ENCODE data around the gene NKX3-2. TPM values are rescaled to one million over a fixed set of nuclear protein-coding genes. Genes with fewer than 3 reads are reported as not detected.
A peak's percentile ranks its signal among the peaks of the same experiment; 100 is the strongest.

Gene NKX3-2
- total RNA-seq, 1 donor from 2014 or later = not detected

DNA sequence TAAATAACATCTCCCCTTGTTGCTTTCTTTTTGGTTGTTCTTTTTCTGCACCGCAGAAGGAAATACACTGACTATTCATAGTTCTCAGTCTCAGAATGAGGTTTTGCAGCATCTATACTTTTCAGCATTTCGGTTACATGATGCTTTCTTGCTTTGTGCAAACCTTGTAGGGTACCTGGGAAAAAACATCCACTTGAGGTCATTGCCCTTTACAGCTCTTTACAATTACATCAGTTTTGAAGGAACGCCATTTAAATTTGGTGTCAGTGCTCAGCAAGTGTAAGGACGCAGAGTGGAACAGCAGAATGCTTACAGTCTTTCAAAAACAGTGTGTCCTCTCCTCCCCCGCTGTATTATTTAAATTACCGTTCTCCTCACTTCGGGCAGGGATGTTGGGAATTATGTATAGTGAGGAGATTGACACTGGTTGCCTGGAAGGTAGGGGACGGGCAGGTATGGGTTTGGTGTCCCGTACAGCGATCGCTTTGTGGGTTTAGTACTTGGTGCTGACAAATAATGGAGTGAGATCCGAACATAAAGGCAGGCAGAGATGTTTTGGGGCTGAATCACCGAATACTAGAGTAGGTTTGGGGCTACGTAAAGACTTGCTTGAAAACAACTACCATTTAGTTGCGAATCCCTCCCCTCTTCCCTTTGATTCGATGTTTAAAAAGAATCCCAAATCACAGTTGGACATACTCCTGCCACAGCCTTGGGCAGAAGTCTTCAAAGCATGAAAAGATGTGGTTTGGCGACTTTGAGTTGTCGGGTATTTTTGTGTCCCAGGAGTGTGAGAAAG lies 2.0 kb upstream of the NKX3-2 start:
- peak; percentile 76 for TF ChIP-seq EZH2 (IDR thresholded peaks at IDR 0.05)
- TF ChIP-seq EZH2phosphoT487 (IDR thresholded peaks at IDR 0.05) = no peak
- no peak for TF ChIP-seq CTCF (IDR thresholded peaks at IDR 0.05)
- no peaks in the 10 kb centered on the region for H3K4me1 ChIP-seq
- H3K9me3 ChIP-seq (ENCODE audit: low read depth) = no peaks in the 10 kb centered on the region
- peak overlapping the region; percentile 99 for H2AFZ ChIP-seq (replicated peaks)
- peak overlapping the region; percentile 68 for H3K4me3 ChIP-seq
- peaks cover 48% of the 10 kb centered on the region for H4K20me1 ChIP-seq (ENCODE audit: low read depth)
- no peak for DNase-seq (ENCODE audit: low spot score)
- Mint-ChIP-seq H3K27me3 (ENCODE audit: insufficient read depth, low read depth) (peaks cover 48% of the 10 kb centered on the region), H3K27ac (peak overlapping the region; percentile 59), H3K9me3 (peaks cover 5% of the 10 kb centered on the region), H3K4me1 (peaks cover 31% of the 10 kb centered on the region), H3K36me3 (peaks cover 1% of the 10 kb centered on the region), H3K4me3 (peak overlapping the region; percentile 88)
- H3K27ac ChIP-seq = no peak overlapping the region
- no peak overlapping the region for H3K9ac ChIP-seq
- peak overlapping the region; percentile 88 for H3K4me2 ChIP-seq
- H3K36me3 ChIP-seq = no peaks in the 10 kb centered on the region
- H3F3A ChIP-seq (ENCODE audit: low read depth) = peaks cover 39% of the 10 kb centered on the region
- H3K79me2 ChIP-seq (ENCODE audit: low read depth) = no peaks in the 10 kb centered on the region
- peaks cover 99% of the 10 kb centered on the region for H3K27me3 ChIP-seq

GRCh38 chr4:13545394-13545808 lies 1.1 kb upstream of the NKX3-2 start:
- Mint-ChIP-seq H3K4me1 (peaks cover 34% of the 10 kb centered on the region), H3K9me3 (peaks cover 5% of the 10 kb centered on the region), H3K27me3 (ENCODE audit: insufficient read depth, low read depth) (peaks cover 57% of the 10 kb centered on the region), H3K4me3 (peak overlapping the region; percentile 96), H3K27ac (no peak overlapping the region), H3K36me3 (peaks cover 5% of the 10 kb centered on the region)
- peaks cover 100% of the 10 kb centered on the region for H3K27me3 ChIP-seq
- no peaks in the 10 kb centered on the region for H3K79me2 ChIP-seq (ENCODE audit: low read depth)
- peaks cover 39% of the 10 kb centered on the region for H3F3A ChIP-seq (ENCODE audit: low read depth)
- H3K27ac ChIP-seq = no peak overlapping the region
- H3K4me1 ChIP-seq = no peaks in the 10 kb centered on the region
- TF ChIP-seq CTCF (IDR thresholded peaks at IDR 0.05) = no peak
- no peak for TF ChIP-seq EZH2phosphoT487 (IDR thresholded peaks at IDR 0.05)
- no peak for TF ChIP-seq EZH2 (IDR thresholded peaks at IDR 0.05)
- H3K36me3 ChIP-seq = no peaks in the 10 kb centered on the region
- no peaks in the 10 kb centered on the region for H3K9me3 ChIP-seq (ENCODE audit: low read depth)
- H4K20me1 ChIP-seq (ENCODE audit: low read depth) = peaks cover 57% of the 10 kb centered on the region
- DNase-seq (ENCODE audit: low spot score) = no peak
- H3K4me3 ChIP-seq = peak overlapping the region; percentile 67
- H2AFZ ChIP-seq (replicated peaks) = no peak overlapping the region
- no peak overlapping the region for H3K9ac ChIP-seq
- H3K4me2 ChIP-seq = peak overlapping the region; percentile 91

DNA sequence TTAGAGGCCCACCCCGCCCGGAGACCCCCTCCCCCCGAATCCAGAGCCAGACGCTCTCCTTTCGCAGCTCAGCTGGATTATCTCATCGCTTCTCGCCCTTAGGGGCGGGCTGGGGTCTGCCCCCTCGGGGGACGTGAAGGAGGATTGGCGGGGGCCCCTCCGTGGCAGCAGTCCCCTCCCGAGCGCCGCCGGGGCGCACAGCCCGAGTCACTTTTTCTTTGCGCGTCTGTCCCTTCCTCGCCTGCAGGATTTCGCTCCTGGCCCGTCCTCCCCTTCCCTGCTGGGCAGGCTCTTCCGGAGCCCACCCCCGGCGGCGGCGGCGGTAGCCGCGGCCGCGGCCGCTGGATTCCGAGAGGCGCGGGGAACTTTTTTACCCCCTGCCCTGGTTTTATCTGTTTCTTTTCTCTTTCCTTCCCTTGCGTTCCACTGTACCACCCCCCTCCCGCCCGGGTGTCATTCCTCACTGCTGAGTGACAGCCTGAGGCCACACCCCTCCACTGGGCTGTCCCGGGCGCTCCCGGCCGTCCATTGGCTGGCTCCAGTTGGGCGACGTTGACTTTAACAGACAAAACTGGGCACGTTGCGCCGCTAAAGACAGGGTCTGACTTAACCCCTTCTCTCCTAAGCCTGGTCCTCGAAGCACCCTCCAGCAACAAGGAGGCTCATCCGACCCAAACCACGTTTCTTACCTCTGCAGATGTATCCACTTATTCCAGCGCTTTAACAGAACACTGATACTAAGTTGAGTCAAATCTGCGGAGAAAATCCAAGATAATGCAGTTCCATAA lies 492 bp upstream of the NKX3-2 start:
- no peaks in the 10 kb centered on the region for H3K4me1 ChIP-seq
- H3K9me3 Mint-ChIP-seq = peaks cover 5% of the 10 kb centered on the region
- H2AFZ ChIP-seq (replicated peaks) = peak overlapping the region; percentile 78
- peak; percentile 93 for DNase-seq (ENCODE audit: low spot score)
- peak overlapping the region; percentile 91 for H3K4me2 ChIP-seq
- H3K4me1 Mint-ChIP-seq = peaks cover 36% of the 10 kb centered on the region
- H3K27ac Mint-ChIP-seq = peak overlapping the region; percentile 82
- H3K27ac ChIP-seq = no peak overlapping the region
- no peaks in the 10 kb centered on the region for H3K36me3 ChIP-seq
- H4K20me1 ChIP-seq (ENCODE audit: low read depth) = peaks cover 63% of the 10 kb centered on the region
- peaks cover 39% of the 10 kb centered on the region for H3F3A ChIP-seq (ENCODE audit: low read depth)
- peak overlapping the region; percentile 96 for H3K4me3 Mint-ChIP-seq
- H3K9ac ChIP-seq = no peak overlapping the region
- no peaks in the 10 kb centered on the region for H3K9me3 ChIP-seq (ENCODE audit: low read depth)
- peaks cover 62% of the 10 kb centered on the region for H3K27me3 Mint-ChIP-seq (ENCODE audit: insufficient read depth, low read depth)
- H3K79me2 ChIP-seq (ENCODE audit: low read depth) = no peaks in the 10 kb centered on the region
- TF ChIP-seq EZH2 (IDR thresholded peaks at IDR 0.05) = no peak
- TF ChIP-seq EZH2phosphoT487 (IDR thresholded peaks at IDR 0.05) = no peak
- no peak for TF ChIP-seq CTCF (IDR thresholded peaks at IDR 0.05)
- H3K36me3 Mint-ChIP-seq = peaks cover 5% of the 10 kb centered on the region
- peak overlapping the region; percentile 67 for H3K4me3 ChIP-seq
- peaks cover 100% of the 10 kb centered on the region for H3K27me3 ChIP-seq

All from neural progenitor cell (in vitro differentiated cells).